ENCODE data around the gene GALNTL6.
A peak's percentile ranks its signal among the peaks of the same experiment; 100 is the strongest.
"Not testable (repeated sequence)": the region's sequence is repeated elsewhere in the genome, so short reads cannot be mapped to it uniquely, and the experiment has no call there.

GALNTL6 gene

GRCh38 chr4:173025131-173025530, 1211.9 kb downstream of the GALNTL6 start:
- DNase-seq (ENCODE audit: low read depth): peak; percentile 67

GRCh38 chr4:173037242-173037641, 1224.0 kb downstream of the GALNTL6 start:
- DNase-seq (ENCODE audit: low read depth): no peak

DNA sequence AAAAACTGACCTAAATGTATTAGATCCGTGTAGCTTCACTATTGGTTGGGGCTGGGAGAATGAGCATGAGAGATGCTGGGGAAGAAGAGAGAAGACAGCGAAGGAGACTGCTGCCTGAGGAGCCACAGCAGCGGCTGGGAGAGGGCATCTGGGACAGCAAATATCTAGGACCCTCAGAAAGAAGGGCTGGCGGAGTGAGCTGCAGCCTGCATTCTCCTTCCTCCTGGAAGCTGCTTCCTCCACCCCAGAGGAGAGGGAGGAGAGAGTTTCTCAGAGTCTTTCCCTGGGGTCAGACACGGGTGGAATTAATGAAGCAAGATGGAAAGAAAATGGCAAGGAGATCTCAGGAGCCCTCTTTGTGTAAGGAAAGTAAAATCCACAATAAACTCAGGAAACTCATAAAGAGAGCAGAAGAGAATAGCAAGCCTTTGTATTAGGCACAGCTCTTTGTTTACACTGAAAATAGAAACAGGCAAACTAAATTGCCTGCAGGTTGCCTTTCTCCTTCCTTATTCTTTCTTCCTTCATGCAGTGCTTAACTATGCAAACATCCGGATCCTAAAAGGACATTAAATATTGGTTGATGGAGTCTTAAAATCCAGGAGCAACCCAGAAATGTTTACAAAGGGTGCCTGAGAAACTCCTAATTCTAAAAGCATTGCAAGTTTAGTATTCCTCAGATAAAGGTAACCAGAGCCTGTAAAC, 1225.1 kb downstream of the GALNTL6 start:
- no peak for DNase-seq (ENCODE audit: low read depth)

- DNase-seq (ENCODE audit: low read depth): peak; percentile 15
Measured at GRCh38 chr4:173039617-173040577, 1226.7 kb downstream of the GALNTL6 start.

GRCh38 chr4:173041482-173041881, 1228.3 kb downstream of the GALNTL6 start:
- DNase-seq (ENCODE audit: low read depth): no peak

- not testable (repeated sequence) for DNase-seq (ENCODE audit: low read depth)
Measured at GRCh38 chr4:173042139-173042538, 1228.9 kb downstream of the GALNTL6 start.

DNA sequence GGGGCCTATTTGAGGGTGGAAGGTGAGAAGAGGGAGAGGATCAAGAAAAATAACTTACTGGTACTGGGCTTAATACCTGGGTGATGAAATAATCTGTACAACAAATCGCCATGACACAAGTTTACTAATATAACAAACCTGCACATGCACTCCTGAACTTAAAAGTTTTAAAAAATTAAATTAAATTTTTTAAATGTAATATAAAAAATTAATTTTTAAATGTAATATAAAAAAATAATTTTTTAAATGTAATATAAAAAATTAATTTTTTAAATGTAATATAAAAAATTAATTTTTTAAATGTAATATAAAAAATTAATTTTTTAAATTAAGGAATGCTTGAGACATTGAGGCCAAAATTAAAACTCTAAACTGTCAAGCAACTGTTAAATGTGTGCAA, 1231.1 kb downstream of the GALNTL6 start:
- DNase-seq (ENCODE audit: low read depth): no peak

DNA sequence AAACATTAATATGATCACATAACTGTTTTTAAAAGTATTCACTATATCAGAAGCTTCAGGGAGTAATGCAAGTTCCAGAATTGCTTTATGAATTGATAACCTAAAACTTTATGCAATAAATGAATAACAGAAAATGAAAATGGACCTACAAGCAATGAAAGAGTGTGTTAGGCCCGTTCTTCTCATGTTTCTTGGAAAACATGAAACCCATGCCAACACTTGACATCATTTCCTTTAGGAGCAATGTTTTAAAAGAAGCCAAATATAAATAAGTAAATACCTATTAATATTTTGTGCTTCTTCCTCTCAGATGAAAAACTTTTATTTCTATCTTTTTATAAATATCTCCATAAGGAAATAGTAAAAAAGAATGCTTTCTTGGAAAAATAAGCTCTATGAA, 1232.4 kb downstream of the GALNTL6 start:
- no peak for DNase-seq (ENCODE audit: low read depth)

DNA sequence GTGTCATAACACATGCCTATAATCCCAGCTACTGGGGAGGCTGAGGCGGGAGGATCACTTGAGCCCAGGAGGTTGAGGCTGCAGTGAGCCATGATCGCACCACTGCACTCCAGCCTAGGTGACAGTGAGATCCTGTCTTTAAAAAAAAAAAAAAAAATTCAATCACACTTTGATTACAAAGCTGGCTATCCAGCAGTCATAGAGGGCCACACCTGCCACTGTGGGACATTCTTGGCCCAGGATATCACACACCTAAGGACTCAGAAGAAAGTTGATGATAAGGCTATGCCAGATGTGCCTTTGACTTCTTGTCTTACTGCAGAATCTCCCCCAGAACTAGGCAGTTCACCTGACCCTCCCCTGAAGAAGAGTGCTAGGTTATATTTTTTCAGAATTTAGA, 1232.9 kb downstream of the GALNTL6 start:
- no peak for DNase-seq (ENCODE audit: low read depth)

DNA sequence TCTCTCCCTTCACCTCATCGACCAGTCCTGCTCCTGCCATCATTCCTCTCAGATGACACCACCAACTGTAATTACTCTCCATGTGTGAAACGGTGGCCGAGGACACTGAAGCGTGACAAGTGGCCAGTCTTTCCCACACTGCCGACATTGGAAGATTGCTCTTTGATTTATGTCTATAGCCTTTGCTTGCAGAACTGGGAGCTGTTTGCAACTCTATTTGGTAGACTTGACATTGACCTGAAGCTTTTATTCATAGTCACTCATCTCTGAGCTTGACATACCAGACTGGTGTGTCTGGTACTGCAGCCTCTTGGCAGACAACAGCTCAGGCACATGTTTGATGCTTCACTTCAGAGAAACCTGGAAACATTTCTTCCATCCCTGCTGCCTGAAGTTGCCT, 1233.6 kb downstream of the GALNTL6 start:
- no peak for DNase-seq (ENCODE audit: low read depth)

- DNase-seq (ENCODE audit: low read depth): no peak
Measured at GRCh38 chr4:173051232-173051631, 1238.0 kb downstream of the GALNTL6 start.

- no peak for DNase-seq (ENCODE audit: low read depth)
Measured at GRCh38 chr4:173051716-173052115, 1238.5 kb downstream of the GALNTL6 start.

GRCh38 chr4:173052439-173052838, 1239.2 kb downstream of the GALNTL6 start:
- DNase-seq (ENCODE audit: low read depth): no peak

DNA sequence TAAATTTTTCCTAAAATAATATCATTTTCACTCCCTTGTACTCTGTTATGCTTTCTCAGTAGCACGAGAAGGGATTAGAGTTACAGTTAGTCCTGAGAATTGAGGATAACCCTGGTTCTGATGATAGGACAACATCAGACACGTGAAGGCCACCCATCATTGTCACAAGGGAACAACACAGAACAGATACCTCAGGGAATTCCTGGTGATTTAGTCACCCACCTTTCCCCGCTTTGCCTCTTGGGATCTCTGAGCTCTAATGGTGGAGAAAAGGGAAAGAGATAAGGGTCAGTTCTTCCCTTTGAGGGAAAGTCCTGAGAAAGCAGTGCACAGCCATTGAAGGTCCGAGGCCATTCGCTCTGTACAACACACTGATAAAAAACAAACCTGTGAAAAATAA, 1243.1 kb downstream of the GALNTL6 start:
- DNase-seq (ENCODE audit: low read depth): no peak

- DNase-seq (ENCODE audit: low read depth): no peak
Measured at GRCh38 chr4:173056710-173057109, 1243.5 kb downstream of the GALNTL6 start.

- peak; percentile 10 for DNase-seq (ENCODE audit: low read depth)
Measured at GRCh38 chr4:173057442-173057841, 1244.2 kb downstream of the GALNTL6 start.

- DNase-seq (ENCODE audit: low read depth): no peak
Measured at GRCh38 chr4:173057901-173058300, 1244.7 kb downstream of the GALNTL6 start.

GRCh38 chr4:173061160-173061559, 1248.0 kb downstream of the GALNTL6 start:
- DNase-seq (ENCODE audit: low read depth): no peak

DNA sequence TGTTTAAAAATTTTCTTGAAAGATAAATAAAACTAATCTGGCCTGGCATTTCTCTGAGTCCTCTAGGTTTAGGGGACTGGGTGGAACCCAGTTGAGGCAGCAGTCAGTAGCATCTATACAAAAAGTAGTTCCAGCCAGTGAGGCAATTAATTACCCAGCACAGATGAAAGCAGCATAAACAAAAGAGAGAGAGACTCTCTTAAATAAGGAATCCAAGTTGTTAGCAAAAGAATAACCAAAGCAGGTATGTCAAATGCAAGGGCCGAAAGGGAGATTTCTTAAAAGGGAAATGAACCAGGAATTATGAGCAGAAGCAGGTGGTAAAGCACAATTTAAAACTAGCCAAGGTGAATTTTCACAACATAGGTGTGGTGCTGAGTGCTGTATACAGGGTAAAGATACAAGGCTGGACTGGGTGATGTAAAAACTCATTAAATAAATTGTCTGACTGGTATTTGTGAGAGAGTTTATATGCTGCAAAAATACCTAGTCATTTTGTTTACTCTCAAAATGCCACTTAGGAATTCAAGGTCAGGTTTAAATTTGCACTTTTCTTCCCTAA, 1260.8 kb downstream of the GALNTL6 start:
- no peak for DNase-seq (ENCODE audit: low read depth)

- DNase-seq (ENCODE audit: low read depth): peak; percentile 82
Measured at GRCh38 chr4:173074501-173074946, 1261.3 kb downstream of the GALNTL6 start.

DNA sequence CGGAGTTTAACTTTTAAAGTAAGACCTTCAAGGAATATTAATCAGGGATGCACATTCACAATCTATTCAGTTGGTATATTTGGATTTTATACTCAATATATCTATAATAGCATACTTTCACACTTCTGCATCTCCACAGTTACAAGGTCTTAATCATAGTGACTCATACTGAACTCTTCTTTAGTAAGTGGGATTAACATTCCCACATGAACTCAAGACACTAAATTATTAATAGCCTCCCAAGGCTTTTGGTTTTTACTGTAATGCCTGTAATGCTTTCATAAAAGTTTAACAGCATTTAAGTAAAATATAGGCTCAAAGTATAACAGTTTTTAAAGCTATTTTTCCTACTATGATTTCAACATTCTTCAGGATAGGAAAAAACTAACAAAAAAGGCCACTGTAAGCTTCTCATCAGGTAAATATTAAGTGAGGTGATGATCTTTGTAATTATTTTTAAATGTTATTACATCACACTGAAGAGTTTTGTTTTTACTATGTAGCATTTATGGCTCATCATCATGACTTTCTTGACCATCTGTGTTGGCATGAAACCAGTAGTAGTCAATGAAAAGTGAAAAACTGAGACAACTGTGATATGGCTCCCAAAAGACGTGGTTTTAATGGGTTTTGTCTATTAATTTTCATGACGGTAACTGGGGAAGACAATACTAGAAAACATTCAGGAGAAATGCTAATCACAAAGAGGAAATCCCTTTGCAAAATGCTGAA, 1263.9 kb downstream of the GALNTL6 start:
- no peak for DNase-seq (ENCODE audit: low read depth)

DNA sequence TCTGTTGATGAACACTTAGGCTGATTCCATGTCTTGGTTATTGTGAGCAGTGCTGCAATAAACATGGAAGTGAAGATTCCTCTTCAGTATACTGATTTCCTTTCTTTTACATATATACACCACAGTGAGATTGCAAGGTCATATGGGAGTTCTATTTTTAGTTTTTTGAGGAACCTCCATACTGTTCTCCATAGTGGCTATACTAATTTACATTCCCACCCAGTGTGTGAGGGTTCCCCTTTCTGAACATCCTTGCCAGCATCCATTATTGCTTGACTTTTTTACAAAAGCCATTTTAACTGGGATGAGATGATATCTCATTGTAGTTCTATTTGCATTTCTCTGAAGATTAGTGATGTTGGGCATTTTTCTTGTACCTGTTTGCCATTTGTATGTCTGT, 1274.9 kb downstream of the GALNTL6 start:
- no peak for DNase-seq (ENCODE audit: low read depth)
